ENCODE measurements around the gene SOX14. TPM values are rescaled to one million over a fixed set of nuclear protein-coding genes. Genes with fewer than 3 reads are reported as not detected.

The SOX14 gene
- total RNA-seq, 1 experiment from 2014 or later = not detected

Other genes starting within 250 kb of the SOX14 start
- 0.07 and 0.26 TPM in 2 replicates for gene CLDN18, start 245.8 kb downstream of the SOX14 start, total RNA-seq (2014; rRNA removed; shearing (Covaris generic))